ENCODE results near the gene IGLL5. TPM values are rescaled to one million over a fixed set of nuclear protein-coding genes. Genes with fewer than 3 reads are reported as not detected.

The IGLL5 gene
- total and polyA plus RNA-seq, 9 of the 15 experiments (the other 6 are each of a cell fraction or from before 2014, with no cell fraction given): not detected

DNA sequence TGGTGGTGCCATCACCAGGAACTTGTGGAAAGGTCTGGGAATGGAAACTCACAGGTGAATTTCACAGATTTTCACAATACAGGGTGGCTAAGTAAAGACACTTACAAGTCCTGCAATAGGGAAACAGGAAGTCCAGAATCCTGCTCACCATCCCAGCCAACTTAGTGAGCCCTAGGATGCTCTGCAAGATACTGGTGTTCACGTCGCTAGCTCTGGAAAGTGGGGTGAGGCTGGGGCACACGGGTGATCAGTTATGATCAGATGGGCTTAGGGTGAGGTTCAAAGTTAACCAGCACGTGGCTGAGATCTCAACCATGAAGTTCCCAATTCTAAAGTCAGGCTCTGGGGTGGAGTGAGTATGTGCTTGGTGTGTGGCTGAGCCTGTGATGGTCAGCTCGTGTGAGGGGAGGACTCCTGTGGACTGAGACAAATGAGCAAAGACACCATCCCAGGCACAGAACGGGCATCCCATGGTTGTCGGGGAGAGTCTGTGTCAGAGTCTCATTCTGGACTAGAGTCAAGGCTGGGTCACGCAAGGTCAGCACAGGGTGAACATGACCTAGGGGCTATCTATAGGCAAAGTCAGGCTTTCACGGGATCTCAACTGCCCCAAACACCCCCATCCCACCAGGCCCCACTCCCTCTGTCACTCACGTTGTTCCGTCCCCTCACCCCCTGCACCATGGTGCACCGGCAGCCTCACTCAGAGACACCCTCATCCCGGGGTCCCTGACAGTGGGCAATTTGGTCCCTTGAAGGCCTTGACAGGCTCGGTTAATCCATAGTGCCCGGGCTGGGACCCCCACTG is 23.9 kb downstream of the IGLL5 start (continued):
- peak in 1 of 3 experiments; percentile 3 for TF ChIP-seq YY1 (IDR thresholded peaks at IDR 0.05; ENCODE audit: borderline replicate concordance in 1 of 3, control insufficient read depth in 1 of 3, extremely low read depth in 1 of 3, insufficient read depth in 3 of 3, insufficient read length in 1 of 3, insufficient replicate concordance in 2 of 3, low read depth in 1 of 3, low read length in 2 of 3)
- TF ChIP-seq BRF1 (IDR thresholded peaks at IDR 0.05; ENCODE audit: borderline replicate concordance, extremely low read depth, insufficient read length): no peak
- no peak for TF ChIP-seq ZNF165 (CRISPR knock-in tag; IDR thresholded peaks at IDR 0.05; ENCODE audit: borderline replicate concordance)
- peak; percentile 2; the same call in 1 of the 2 replicates for TF ChIP-seq THAP12 (CRISPR knock-in tag; IDR thresholded peaks at IDR 0.05)
- TF ChIP-seq, protein P1, sequence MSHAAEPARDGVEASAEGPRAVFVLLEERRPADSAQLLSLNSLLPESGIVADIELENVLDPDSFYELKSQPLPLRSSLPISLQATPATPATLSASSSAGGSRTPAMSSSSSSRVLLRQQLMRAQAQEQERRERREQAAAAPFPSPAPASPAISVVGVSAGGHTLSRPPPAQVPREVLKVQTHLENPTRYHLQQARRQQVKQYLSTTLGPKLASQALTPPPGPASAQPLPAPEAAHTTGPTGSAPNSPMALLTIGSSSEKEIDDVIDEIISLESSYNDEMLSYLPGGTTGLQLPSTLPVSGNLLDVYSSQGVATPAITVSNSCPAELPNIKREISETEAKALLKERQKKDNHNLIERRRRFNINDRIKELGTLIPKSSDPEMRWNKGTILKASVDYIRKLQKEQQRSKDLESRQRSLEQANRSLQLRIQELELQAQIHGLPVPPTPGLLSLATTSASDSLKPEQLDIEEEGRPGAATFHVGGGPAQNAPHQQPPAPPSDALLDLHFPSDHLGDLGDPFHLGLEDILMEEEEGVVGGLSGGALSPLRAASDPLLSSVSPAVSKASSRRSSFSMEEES (CRISPR knock-in tag; IDR thresholded peaks at IDR 0.05): no peak
- TF ChIP-seq ZNF277 (CRISPR knock-in tag; IDR thresholded peaks at IDR 0.05; ENCODE audit: borderline replicate concordance): no peak
- TF ChIP-seq CREB1 (IDR thresholded peaks at IDR 0.05): 0 out of 2 replicates have a peak, but pooled peaks have one; percentile 10
- TF ChIP-seq CREB1 (CRISPR knock-in tag; IDR thresholded peaks at IDR 0.05): no peak
- TF ChIP-seq MYNN (IDR thresholded peaks at IDR 0.05): no peak
- TF ChIP-seq MYNN (CRISPR knock-in tag; IDR thresholded peaks at IDR 0.05): 0 out of 2 replicates have a peak, but pooled peaks have one; percentile 35
- TF ChIP-seq, protein P2, sequence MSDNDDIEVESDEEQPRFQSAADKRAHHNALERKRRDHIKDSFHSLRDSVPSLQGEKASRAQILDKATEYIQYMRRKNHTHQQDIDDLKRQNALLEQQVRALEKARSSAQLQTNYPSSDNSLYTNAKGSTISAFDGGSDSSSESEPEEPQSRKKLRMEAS (CRISPR knock-in tag; IDR thresholded peaks at IDR 0.05): no peak
- TF ChIP-seq NFRKB (IDR thresholded peaks at IDR 0.05; ENCODE audit: low read depth): no peak

All from K562 (cell line).